HG03457 (cell line): ENCODE data around the gene XPNPEP1.
"Not testable (repeated sequence)": the region's sequence is repeated elsewhere in the genome, so short reads cannot be mapped to it uniquely, and the experiment has no call there.

ENCODE experiments used
- ATAC-seq: cut with Tn5 transposase; IDR thresholded peaks from one replicate; pipeline ENCODE4 v1.9.1; 2021; ENCODE audit warnings: moderate number of reproducible peaks; ENCODE audit not compliant: unreplicated experiment

Gene XPNPEP1

DNA sequence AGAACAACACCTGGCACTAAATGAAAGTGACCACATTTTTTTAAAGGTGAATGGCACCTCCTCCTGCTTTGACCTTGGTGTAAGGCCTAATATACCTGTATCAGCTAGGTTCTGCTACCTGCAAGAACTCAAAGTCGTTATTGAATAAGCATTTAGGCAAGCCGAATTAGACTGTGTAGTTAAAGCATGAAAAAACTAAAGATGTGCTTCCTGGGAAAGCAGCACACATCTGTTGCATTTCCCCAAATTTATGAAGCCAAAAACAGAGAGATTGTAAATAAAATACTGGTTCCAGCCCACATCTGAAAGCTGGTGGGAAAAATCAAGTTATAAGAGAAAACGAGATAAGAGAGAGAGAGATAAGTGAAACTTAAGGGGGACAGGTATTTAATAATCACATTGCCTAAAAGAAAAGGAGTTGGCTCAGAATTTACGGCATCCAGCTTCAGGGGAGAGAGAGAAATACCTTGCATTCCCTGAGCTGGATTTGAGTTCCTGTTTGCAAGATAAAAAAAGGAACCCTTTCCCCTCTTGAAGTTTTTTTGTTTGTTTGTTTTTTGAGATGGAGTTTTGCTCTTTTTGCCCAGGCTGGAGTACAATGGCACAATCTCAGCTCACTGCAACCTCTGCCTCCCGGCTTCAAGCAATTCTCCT, 1.8 kb upstream of the XPNPEP1 start:
- no peak for ATAC-seq

DNA sequence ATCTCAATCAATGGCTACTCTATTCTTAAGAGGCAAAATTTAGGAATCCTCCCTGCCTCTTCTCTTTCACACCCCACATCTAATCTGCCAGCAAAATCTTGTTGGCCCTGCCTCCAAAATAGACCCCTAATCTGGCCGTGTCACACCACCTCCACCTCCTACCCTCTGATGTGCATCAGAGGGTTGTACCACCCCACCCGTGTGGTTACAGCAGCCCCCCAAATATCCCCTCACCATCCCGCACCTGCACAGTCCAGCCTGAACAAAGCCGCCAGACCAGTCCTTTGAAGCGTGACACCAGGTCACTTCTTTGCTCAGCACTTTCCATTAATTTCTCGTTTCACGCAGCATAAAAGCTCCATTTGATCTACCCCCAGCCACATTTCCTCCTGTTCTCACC, 776 bp upstream of the XPNPEP1 start:
- ATAC-seq, result no peak

DNA sequence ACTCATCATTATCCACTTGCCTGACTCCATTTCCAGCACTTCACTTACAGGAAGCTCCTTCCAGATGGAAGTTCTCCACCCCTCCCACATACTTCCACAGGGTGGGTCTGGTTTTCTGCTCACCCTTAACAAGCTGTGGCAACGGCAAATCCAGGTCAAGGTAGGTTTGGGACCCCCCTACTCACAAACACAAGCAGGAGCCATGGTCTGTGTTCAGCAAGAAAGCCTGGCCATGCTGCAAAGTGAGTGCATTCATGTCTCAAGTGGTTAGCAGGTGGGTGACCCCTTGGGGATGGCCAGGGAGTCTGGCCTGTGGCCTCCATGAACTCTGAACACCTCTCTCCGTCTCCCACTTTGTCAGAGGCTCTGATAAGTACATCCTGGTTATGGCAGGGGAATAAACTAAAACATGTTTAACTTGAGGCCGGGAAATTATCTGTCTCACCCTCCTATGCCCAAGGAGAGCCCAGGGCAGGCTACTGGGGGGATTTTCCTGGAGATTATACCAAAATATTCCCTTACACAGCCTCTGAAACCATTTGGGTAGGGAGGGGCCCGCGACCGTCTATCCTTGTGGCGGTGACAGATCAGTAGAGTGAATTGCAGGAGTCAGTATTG, 844 bp downstream of the XPNPEP1 start:
- ATAC-seq, result no peak

DNA sequence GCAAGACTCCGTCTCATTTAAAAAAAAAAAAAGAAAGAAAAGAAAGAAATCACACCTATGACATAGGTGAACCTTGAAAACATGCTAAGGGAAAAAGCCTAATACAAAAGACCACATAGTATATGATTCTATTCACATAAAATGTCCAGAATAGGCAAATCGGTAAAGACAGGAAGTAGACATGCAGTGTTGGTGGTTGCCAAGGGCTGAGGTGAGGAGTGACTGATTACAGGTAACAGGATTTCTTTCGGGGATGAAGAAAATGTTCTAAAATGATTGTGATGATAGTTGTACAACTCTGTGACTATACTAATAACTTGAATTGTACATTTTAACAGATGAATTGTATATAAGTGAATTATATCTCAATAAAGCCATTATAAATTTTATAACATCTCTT, 3.3 kb downstream of the XPNPEP1 start:
- ATAC-seq, result no peak

DNA sequence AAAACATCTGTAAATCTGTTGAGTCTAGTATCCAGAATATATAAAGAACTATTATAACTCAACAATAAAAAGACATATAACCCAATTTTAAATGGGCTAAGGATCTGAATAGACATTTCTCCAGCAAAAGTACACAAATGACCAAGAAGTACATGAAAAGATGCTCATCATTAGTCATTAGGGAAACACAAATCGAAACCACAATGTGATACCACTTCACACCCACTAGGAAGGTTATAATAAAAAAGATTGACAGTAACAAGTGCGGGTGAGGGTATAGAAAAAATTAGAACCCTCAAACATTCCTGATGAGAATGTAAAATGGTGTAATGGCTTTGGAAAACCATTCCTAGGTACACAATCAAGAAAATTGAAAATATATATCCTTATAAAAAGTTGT, 4.1 kb downstream of the XPNPEP1 start:
- no peak for ATAC-seq

DNA sequence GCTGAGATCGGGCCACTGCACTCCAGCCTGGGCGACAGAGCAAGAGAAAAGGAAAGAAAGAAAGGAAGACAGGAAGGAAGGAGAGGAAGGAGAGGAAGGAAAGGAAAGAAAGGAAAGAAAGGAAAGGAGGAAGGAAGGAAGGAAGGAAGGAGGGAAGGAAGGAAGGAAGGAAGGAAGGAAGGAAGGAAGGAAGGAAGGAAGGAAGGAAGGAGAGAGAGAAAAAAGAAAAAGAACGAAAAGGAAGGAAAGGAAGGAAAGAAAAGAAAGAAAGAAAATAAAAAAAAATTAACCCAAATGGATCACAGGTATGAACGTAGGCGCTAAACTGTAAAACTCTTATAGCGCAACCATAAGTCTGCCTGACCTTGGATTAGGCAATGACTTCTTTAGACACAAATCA, 4.6 kb downstream of the XPNPEP1 start:
- not testable (repeated sequence) for ATAC-seq

DNA sequence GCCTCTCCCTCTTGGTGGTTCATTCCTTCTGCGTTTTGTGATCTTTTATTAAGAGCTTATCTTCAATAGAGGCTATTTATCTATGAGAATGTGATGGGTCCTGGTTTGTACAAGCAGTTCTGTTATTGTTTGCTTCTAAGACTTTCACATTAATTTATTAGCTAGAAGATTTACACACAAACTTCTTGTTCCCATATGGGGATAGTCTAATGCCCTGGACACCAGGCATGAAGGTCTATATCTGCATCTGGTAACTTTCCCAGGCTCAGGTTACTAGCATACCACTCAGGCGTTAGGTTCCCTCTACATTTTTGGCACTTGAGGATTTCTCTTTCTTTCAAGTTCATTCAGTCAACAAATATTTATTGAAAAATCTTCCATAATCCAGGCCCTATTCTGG, 7.7 kb downstream of the XPNPEP1 start:
- no peak for ATAC-seq

DNA sequence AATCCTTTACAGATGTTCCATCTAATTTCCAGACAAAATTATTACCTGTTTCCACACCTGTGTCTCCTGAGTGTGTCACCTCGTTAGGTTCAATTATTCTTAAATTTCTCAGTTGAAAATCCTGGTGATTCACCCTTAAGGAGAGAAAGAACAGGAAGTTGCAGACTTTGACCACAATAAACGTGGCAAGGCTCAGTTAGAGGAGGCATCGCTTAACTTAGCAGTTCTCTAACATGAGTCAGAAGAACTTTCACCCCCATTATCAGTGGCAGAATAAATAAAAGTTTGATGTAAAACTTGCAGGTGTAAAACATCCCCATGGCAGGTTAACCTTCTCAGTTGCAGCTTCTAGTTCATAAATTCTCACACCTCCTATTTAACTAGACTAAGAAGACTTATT, 8.3 kb downstream of the XPNPEP1 start:
- ATAC-seq, result no peak

DNA sequence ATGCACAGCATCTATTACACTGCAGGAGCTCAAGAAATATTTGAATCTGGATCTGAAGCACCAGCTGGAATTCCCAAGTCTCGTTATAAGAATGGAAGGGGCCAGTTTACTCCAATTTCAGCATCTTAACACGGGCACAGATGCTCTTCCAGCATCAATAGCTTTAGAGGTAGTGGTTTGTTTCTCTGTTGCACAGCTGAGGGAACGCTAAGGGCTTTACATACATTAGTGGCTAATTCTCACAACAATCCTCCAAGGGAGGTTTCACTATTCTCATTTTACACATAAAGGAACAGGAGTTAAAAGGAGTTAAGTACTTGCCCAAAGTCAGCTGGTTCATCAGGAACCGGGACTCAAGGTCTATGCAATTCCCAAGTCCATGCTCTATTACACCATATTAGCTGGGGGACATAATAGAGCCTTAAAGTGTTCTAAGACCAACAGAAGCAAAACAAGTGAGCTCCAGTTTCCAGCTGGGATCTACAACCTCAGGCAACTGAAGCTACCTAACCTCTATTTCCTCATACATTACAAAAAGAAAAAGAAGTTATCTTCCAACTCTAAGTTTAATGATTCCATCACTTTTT, 9.9 kb downstream of the XPNPEP1 start:
- ATAC-seq, result no peak

DNA sequence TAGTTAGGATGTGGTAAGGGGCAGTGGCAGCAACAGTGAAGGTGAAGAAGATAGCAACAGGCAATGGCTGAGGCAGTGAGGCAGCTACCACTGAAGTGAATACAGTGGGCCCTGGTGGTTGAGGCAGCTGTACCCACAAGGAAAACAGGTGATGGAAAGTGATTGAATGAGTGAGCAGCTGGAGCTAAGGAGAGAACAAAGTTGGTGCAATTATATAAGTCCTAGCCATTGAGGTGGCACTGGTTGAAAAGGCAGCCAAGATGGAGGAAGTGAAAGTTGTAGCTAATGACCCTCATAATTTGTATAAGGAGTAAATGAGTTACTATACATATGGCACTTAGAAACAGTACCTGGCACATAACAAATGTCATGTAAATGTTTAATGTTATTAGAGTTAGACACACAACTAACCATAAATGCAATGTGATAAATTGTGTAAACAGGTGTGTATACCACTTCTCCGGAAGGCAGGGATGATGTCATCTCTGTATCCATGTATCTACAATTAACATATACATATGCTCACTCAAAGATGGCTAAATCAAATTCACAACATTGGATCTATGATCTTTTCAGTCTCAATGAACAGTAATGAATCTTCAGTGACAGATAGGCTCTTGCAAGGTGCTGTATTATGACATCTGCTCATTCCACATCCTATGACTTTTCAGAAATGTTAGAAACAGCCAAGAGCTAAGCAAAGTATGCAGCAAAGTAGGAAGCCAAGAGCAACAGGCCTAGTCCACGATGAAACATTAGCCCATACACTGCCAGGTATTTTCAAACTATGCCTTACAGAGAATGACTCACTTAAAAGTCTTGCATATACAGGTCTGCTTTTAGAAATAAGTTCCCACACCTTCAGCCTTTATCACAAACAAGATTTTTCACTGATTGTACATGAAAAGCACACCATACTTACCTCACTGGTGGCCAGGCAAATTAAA, 10.7 kb downstream of the XPNPEP1 start:
- peak; percentile 82 for ATAC-seq

DNA sequence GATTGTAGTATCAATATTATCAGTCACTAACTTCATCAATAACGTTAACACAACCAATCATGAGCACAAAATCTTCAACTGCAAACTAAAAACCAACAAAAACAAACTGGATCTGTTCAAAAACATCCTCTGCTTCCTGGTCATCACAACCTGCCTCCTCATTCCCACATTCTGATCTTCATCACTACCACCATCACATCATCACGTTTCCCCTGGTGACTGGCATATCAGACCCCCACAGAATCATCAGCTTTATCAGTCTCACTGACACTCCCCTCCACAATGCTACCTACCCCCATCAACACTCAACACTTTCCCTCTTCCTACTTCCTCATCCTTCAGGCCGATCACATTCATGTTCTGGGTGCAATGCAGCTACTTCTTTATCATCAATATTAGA, 11.4 kb downstream of the XPNPEP1 start:
- no peak for ATAC-seq

DNA sequence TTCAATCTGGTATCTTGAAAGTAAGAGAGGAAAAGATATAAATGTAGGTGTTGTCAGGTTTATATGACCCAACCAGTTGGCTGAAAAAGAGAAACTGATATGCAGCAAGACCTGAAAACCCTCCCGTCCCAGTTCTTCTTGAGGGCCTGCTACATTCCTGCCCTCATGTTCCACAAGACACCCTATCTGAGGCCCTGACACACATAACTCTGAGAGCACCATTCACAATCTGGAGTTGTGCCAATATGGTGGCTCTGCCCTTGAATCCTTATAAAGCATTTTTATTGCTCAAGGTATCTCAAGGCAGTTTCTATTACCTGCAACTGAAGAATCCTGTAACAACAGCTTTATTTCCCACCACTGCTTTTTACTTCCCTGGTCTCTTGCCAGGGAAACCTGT, 17.0 kb downstream of the XPNPEP1 start:
- ATAC-seq, result no peak

DNA sequence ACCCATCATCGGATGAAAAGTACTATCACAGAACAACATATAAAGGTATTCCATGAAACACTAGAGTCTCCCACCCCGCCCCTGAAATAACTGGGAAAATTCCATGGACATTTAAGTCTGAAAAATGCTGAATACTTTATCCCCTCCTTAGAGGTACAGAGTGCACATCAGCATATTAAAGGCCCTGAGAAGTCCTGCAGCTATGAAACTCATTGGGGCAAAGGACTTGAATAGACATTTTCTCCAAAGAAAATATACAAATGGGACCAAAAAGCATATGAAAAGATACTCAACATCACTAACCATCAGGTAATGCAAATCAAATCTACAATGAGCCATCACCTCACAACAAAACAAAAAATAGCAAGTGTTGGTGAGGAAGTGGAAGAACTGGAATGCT, 18.9 kb downstream of the XPNPEP1 start:
- ATAC-seq, result no peak

DNA sequence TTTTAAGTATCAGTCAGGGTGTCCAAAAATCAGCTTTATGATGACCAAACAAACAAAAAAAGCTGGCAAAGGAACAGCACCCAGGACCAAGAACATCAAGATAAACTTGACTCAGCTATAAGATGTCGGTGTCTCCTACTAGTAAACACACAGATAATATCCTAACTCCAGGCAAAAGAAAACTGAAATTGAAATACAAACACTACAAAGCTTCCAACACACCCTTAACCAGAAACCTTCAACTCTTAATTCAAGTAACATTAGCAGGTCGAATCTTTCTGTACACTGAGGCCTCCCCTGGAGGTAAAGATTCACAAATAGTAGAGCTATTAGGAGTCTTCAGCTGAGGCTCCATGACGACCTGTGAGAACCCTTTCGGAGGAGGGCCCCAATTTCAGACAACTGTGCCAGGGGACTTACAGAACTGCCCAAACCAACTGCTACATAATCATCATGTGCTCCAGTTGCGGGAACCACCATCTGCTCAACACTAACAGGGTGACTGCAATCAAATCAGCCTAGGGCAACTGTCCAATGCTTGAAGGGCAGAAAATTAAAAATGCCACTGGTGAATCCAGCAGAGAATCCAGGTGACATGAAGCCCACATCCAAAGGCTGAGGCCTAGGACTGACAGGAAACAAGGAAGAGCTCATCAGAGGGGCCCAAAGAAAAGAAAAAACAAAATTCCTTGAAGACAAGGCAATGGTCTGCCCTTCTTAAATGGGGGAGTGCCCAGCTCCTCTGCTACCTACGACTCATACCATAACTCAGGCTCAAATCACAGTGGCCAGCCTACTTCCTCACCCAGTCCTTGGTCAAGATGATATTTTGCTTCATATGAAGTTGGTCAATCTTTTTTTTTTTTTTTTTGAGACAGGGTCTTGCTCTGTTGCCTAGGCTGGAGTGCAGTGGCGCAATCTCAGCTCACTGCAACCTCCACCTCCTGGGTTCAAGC, 20.0 kb downstream of the XPNPEP1 start:
- ATAC-seq, result no peak

DNA sequence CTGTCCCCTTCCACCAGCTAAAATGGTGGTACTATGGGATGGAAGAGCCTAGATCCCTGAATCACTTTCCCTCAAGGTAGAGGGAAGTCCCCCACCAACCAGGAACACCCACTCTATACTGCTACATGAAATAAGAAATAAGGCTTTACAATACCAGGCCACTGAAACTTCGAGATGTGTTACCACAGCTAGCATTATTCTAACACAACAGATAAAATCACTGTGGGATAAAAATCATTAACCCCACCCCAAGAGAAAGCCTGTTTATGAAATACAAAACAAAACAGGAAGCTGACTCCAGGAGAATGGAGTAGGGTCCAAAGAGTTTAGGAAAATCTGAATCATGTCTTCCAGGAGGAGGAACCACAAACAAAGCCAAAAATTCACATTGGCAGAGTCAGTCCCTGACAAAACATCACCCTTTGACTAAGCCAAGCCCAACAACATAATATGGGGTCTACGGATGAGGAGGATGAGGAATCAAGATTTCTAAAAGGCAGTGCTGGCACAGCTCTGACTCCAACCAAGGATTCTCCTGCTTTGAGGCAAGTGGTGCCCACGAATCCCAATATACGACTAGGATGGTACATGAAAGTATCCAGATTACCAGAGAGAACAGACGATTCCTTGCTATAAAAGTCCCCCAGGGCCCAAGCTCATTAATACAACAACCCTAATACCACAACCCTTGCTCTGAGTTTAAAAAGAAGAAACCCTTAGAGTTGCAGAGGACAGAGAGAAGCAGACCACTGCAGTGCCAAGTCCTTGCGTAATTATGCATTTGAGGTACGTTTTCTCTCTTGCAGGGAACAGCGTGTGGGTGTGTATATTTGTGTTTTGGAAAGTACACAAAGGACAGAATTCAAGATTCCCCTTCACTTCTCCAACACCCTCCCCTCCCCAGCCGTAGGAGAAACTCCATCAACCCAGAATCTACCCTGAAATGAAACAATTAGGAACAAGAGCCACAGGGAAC, 23.7 kb downstream of the XPNPEP1 start:
- no peak for ATAC-seq

DNA sequence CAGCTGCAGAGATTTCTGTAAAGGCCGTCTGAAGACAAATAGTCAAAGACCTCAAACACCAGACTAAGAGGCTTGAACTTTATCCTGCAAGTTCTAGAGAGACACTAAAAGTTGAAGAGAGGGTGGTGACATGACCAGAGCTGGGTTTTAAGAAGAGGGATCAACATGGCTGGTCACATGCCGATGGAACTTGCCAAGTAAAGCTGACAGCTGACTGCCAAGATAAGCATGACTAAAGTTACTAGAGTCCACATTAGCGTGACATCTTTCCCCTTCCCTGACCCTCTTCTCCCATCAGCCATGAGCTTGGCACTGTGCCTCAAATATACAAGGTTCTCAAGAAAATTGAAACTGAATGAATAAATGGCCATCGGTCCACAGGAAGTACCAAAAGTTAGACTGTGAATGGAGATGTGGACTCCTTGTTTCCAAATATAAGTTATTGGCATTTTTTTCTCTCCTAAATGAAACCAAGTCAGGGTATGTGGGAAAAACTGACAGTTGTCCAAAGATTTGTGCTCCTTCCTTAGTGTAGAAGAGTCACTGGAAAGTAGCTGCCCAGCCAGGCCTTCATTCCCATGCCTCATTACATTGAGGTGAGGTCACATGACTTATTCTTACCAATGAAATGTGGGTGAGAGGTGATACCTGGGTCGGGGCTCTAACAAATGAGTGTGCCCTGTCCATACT, 24.5 kb downstream of the XPNPEP1 start:
- no peak for ATAC-seq

DNA sequence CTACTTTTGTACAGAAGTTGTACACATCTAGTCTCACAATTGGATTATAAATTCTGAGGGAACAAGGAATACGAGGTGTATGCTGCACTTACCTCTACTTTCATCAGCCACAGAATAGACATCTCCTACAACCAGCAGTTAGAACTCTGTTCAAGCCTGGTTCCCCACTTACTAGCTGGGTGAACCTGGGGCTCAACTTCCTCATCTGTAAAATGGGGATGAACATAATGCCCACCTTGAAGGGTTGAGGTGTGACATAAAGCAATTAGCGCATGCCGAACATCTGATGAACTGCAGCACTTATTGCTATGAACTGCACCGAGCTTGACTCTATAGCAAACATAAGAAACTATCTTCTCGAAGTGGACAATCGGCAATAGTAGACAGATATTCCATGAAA, 25.3 kb downstream of the XPNPEP1 start:
- no peak for ATAC-seq

DNA sequence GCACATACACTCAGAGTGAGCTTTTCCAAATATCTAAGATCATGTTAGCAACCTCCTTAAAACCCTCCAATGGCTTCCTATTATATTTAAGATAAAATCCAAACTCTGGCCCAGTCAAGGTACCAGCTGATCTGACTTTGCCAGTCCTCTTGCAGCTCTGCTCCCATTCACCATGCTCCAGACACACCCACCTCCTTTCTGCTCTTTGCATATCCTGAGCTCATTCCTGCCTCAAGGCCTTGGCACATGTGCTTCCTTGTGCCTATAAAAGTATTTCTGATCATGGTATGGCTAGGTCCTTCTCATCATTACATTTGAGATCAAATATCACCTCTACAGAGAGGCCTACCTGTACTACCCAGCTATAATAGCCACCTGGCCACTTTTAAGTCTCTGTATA, 27.5 kb downstream of the XPNPEP1 start:
- ATAC-seq, result no peak
